Dermis microvascular lymphatic vessel endothelial cell (primary cell): ENCODE measurements around the gene KRT73. TPM values are rescaled to one million over a fixed set of nuclear protein-coding genes. Genes with fewer than 3 reads are reported as not detected.

ENCODE experiments used
- DNase-seq, 2 donors: peaks; one replicate each; pipeline versions ENCODE4 v3.0.0 to v3.0.0-alpha.2; 2010; ENCODE audit warnings: low read depth in 2 of 2
- total RNA-seq: library from RNA; depleted of rRNA; stranded (reverse); fragments of >200 nt; gene quantifications from 2 replicates; pipeline ENCODE4 v1.2.1, GENCODE V29; 2014

KRT73 gene
- not detected in 2 replicates for total RNA-seq

DNA sequence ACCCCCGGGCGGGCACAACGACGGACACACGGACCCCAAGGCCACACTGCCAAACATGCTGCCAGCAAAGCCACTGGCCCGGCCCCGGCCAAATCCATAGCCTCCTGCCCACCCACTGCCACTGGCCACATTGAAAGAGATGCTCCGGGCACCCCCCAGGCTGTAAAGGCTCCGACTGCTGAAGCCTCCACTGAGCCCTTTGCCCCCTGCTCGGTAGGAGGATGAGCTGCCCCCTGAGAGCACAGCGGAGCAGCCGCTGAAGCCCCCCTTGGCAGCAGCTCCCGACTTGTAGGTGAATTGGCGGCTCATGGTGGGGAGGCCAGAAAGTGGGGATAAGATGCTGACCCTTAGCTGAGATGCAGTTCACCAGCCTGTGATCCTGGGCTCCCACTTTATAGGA, at the start of gene KRT73:
TSS of gene KRT73 (minus strand) at position 344 of the 400 bp plus-strand sequence. CDS start at position 309, 35 bp downstream.
- DNase-seq, result no peak

DNA sequence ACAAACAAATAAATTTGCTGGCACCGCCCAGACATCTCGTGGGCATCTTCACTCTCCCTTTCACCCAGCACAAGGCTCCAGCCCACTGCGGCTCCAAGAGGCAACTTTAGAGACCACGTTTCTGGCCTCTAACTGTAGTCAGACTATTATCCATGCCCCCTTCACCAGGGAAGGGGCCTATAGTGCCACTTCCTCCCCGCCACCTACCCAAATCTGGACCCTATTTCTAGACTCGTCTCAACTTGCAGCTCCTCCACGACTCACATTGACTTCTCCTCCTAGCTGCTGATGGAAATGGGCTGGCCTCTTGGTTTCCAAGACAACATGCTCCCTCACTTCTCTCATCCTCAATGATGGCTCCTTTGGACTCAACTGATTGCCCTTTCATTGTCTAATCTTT, 49.6 kb upstream of the KRT73 start:
- no peak for DNase-seq

DNA sequence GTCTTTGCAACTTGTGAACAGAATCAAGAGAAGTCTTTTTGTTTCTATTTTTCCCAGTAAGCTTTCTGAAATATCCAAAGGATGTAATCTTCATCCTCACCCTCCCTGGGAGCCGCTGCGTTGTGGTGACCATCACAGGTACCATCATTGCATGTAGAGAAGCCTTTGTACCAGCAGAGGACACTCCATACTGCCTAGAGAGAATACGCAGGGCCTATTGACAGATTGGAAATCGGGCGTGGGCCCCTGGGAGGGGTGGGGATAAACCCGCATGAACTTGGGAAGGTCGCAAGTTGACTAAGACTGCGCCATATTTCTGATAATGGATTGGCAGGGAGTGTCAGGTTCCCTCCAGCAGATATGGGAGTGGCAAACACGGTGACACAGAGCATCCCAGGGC, 49.1 kb upstream of the KRT73 start:
- no peak for DNase-seq

DNA sequence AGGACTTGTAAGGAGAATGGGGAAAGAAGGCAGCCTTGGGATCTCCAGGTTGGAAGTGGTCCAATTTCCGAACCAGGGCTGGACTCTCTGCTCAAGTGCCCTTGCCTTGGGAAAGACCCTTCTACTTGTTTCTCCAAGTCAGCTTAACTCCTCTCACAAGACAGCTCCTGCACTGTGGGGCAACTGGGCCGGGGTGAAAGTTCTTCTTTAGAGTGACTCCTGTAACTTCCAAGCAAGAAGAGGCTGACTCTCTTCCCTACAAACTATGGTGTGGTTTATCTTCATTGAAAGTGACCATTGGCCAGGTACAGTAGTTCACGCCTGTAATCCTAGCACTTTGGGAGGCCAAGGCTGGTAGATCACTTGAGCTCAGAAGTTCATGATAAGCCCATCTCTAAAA, 48.1 kb upstream of the KRT73 start:
- DNase-seq, result no peak

DNA sequence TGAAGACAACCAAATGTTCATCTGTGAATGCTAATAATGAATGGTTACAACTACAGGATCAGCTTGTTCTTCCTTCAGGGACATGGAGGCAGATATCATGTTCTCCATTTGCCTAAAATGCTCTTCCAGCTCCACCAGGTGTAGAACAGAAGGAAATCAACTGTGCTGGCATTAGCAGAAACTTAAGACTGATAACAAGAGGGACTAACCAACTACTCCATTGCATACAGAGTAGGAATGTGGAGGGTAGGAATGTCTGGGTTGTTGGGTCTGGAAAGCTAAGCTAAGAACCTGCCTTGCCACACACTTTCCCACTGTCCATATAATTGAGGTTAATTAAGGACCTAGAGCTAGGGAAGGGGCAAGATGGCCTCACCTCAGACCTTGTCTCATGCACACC, 45.1 kb upstream of the KRT73 start:
- DNase-seq, result no peak

DNA sequence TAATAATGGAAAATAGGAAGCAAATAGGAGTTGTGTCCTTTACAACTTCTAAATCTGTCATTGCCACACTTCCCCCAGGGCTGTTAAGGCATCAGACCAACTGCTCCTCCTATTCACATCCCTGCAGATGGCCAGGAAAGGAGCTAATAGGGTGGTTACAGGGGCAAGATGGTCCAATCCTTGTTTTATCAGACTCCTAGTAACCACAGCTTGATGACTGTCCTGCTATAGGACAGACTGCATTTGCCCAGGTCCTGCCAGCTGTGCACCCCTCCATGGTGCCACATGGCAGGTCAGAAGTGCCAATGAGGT, 44.5 kb upstream of the KRT73 start:
- no peak for DNase-seq

DNA sequence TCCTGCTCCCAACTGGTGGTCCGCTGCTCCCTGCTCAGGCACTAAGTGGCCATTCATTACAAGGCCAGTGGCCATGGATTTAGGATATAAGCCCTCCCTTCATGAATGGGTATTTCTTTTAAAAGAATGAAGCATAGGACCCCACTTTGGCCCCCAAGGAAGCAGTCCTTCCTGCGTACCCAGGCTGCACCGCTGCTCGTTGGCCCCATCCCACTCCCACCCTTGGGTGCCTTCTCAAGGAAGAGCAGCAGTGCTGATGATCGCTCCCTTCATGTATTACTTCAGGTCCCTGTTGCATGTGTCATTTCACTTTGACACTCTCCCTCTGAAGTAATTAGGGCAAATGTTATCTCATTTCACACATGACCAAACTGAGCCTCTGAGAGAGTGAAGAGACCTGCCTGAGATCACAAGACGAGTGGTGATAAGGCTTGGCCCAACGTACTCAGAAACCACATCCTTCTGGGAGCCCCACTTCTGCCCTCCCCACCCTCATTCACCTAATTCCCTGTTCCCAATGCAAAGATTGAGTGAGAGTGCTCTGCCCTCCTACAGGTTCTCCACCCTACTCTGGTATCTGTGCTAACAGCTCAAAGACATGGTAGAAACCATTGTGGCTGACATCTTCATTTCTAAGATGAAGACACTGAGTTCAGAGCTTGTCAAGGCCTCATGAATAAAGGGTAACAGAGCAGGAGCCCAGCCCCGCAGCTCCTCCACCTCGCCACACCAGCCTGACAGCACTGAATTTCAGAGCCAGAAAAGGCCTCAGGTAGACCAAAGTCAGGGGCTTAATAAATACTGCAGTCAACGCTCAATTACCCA, 43.9 kb upstream of the KRT73 start:
- no peak for DNase-seq

DNA sequence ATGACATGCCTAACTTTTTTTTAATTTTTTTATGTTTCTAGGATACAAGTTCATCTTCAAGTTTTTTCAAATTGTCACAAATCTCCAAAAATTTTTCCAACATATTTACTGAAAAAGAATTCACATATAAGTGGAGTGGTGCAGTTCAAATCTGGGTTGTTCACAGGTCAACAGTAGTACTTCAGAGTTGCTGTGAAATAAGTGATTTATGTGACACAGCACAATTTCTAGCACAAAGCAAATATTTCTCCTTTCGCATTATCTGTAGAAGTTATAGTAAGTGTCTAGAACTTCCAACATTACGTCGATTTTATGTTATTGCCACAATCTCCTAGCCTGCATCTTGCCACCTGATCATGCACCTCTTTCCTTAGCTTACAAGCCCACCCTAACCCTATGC, 43.3 kb upstream of the KRT73 start:
- no peak for DNase-seq

DNA sequence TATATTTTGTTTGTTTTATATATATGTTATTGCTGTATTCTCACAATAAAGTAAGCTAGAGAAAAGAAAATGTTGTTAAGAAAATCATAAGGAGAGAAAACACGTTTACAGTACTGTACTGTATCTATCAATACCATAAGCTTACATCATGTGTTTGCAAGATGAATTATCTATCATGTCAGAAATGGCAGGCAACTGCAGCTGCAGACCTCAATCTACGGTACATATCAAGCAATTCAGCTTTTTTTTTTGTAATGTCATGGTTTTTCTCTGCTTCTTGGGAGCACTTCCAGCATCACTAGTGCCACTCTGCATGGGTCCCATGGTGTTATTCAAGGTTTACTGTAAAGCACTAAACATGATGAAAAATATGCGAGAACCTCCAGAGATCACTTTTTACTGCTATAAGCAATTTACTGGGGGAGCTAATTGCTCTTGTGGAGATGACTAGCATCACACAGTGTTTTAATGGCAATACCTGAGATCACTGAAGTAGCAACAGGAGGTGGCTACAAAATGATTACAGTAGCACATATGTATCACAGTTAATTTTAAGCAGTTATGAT, 42.7 kb upstream of the KRT73 start:
- DNase-seq, result no peak

DNA sequence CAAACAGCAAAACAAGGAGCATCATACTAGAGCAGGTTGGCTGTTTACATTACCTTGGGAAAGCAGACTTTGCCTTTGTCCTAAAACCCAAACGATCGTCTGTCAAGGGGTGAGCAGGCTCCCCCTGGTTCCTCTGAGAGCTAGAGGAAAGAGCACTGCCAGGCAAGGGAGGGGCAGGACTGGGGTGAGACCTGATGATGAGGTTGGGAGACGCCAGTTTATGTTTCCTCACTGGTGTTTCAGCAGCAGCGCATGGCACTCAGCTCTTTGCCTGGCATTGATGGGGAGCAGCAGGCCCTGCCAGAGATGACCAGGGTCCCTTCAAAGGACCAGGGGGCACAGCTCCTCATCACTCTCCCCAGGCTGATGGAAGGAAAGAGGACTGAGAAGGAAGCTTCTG, 41.6 kb upstream of the KRT73 start:
- no peak for DNase-seq

DNA sequence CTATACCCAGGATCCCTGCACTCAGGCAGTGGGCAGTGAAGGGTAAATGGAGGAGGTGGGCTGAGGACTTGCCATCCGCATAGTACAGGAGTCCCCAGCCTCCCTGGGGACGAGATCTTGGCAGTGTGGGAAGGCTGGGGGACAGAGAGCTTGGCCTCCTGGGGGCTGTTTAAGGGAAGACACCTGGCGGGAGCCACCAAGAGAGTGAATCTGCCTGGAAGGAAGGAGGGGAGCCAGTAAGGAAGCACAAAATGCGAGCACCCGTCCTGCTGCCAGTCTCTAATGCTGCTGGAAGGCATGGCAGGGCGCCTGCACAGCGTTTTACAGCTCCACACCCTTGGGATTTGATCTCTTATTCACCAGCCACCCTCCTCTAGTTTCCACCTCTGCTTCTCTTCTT, 41.0 kb upstream of the KRT73 start:
- no peak for DNase-seq

DNA sequence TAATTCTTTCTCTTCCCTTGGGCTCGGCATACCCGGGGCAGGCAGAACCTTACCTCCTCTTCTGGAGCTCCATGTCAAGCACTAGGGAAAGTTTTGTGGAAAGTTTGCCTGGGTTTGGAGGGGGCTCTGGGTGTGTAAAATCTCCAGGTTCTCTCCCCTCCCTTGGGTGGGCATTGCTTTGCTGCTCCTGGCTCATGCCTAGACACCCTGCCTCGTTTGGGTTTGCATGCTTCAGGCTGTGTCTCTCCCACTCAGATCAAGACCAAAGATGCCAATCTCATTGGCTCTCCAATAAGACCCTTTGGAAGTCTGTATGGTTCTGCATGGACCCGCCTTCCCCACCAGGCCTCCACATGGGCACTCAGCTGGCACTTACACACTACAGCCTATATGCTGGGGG, 39.8 kb upstream of the KRT73 start:
- no peak for DNase-seq

DNA sequence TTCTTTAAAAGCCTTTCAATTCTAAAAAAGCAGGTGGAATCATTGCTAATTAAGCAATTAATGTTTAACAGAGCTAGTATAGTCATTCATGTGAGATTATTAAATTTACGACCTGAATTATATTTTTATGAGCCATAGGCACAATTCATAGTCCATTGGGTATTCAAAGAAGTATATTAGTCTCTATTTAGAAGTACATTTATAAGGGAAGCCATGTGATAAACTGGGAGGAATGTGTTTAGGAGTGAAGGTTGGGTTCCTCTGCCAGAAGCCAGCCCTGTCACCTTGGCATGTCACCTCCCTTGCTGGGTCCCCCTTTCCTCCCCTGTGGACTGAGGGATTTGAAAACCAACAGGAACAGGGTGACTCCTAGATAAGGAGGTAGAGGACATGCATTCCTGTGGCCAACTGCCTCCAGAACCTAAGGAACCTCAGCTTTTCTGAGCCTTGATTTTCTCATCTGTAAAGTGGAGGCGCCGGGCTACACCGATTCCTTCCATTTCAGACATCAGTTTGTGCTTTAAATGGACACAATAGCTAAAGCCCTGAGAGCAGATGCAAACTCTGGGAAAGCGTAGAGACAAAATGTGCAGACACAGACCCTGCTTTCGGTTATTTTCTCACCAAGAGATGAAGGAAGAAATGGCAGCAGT, 39.0 kb upstream of the KRT73 start:
- DNase-seq, result no peak

DNA sequence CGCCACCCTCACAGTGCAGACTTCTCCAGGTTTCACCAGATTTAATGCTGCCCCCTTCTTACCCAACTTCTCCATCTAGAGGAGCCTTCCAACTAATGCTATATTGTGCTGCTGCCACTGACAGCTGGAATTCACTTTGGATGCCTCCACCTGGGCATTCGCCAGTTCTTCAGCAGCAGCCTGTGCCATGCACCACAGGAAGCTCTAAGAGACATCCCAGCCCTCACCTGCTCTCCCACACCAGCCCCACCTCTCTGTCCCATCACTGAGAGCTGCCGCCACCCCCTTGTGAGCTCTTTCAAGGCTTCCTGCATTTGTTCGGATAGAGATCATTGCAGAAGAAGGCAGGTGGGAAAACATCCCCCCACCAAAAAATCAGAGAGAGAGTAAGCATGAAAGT, 38.3 kb upstream of the KRT73 start:
- DNase-seq, result no peak

DNA sequence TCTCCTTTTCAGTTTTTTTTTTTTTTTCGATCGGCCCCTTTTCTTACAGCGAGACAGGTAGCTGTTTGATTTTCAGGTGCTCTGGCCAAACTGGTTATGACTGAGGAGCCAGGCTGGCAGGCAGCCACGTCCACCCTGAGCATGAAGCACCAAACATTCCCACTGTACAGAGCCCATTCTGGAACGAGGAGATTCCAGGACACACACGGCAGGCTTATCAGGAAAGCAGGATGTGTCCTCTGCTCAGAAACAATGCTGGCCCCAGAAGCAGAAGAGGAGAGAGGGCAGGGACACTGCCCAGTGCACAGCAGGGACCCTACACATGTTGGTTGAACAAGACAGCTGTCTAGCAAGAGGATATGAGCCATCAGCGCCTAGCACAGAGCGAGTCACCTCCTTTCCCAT, 37.4 kb upstream of the KRT73 start:
- peak; percentile 4 to 17 for DNase-seq

DNA sequence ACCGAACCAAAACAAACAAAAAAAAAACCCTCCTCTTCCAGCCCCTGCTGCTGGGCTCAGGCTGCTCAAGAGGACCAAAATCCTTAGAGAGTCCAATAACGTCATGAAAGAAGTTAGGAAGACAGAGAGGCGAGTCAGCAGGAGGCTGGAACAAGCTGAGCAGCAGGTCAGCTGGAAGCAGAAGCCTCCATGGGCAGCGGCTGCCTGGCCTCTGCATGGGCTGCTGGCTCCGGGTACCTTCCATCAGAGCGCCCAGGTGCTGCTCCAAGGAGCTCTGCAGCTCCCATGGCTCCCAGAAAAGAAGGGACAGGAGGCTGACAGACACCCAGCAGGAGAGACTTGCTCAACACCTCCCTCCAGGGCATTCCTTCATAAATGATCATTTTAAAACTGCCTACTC, 36.9 kb upstream of the KRT73 start:
- no peak for DNase-seq

DNA sequence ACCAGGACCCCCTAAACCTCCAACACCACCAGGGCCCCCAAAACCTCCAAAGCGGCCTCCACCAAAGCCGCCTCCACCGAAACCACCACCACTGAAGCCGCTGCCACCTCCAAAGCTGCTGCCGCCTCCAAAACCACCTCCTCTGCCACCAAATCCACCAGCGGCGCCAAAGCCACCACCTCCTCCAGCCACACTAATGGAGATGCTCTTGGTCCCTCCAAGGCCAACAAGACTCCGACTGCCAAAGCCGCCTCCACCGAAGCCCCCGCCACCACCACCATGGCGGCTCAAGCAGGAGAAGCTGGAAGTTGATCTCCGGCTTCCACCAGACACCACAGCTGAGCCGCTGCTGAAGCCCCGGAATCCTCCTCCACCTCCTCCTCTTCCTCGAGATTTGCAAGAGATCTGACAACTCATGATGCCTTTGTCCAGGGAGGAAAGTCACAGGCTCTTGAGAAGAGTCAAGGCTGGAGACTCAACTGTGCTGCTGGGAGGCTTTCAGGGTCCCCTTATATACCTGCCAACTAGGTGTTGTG, 33.4 kb upstream of the KRT73 start, which contains the start of gene KRT2:
TSS of gene KRT2 (minus strand) at position 486 of the 536 bp plus-strand sequence. CDS start at position 417, 69 bp downstream.
- DNase-seq, result no peak

DNA sequence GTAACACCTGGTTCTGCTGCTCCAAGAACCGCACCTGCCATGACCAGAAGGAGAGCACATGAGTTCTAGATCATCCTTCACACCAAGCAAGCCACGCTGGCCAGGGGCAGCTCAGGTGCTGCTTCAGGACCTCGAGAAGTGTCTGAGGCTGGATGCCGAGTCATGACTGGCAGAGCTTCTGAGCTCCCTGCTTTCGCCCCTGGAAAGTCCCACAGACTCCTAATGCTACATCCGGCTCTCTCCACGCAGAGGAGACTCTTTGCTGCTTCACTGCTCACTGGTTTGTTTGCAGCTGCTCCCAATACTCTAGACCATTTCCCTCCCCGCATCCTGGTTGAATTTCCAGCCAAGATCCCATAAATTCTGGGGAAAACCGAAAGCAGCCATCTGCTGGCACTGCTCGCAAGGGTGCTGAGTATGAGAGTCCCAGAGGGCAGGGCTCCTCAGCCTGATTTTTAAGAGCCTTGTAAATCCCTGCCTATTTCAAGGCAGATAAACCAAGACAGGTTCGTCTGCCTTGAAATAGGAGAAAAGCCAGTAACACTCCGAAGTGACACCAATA, 32.2 kb upstream of the KRT73 start:
- DNase-seq, result peak in 1 of 2 donors; percentile 14

DNA sequence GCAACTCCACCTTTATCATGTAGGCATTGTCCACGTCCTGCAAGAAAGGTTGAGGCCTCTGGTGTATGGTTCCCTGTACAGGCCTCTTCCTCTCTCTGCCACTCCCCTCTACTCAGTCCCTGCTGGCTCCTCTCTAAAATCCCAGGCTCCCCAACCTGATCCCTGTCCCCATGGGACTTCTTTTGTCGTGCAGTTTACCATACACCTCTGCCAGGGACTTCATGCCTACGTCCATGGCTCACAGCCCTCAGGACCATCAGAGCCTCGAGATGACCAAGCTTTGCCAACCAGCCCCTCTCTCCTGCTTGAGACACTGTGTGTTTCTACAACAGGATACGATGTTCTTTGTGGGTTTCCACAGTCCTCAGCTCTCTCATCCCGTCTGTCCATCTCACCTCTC, 30.7 kb upstream of the KRT73 start:
- DNase-seq, result no peak

DNA sequence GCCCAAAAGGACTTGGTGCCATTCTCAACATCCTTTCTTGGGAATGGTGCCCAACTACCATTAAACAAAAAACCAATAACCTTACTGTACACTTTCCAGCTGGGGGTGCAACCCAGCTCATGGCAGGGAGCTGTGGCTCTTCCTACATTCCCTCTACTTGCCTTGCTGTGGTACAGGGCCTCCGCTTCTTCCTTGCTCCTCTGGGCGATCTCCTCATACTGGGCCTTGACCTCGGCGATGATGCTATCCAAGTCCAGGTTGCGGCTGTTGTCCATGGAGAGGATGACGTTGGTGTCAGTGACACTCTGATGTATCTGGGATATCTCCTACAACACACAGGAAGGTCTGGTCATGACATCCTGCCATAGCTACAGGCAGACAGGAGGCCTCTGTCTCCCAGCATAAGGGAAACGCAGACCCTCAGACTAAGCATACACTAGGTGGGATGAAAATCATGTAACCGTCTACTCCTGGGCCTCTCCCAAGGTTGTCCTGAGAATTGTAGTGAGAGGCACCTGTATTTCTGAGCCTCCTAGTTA, 29.7 kb upstream of the KRT73 start:
- DNase-seq, result no peak

DNA sequence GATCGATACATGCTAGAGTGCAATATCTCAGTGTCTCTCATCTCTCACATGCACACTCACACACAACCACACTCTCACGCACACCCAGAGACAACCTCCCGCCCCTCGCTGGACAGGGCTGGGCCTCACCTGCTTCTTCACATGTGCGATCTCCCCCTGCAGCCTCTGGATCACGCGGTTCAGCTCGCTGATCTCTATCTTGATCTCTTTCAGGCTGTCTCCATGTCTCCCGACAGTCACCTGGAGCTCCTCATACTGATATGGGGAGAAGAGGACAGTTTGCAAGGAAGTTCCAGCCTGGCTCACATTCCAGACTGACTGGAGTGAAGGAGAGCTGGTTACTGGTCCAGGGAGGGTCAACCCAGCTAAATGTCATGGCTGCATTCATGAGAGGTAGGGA, 29.2 kb upstream of the KRT73 start:
- no peak for DNase-seq

DNA sequence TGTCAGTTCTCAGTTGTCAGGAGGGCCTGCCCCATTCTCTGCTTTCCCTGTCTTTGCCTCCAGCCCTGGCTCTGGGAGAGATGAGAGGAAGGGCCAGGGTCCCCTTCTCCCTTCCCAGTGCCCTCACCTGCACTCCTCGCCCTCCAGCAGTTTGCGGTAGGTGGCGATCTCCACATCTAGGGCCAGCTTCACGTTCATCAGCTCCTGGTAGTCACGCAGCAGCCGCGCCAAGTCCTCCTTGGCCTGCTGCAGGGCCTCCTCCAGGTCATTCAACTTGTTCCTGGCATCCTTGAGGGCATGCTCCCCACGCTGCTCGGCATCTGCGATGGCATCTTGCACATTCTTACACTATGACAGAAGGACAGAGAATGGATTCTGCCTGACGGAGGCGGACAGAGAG, 28.3 kb upstream of the KRT73 start:
- no peak for DNase-seq
